DOHH2 (cell line): ENCODE measurements around the gene RELN.

ENCODE experiments used
- H3F3A ChIP-seq: fragments of 200-600 bp; sonication (generic), shearing (Covaris generic); 2 replicates; pipeline ENCODE4 v1.6.0; 2016; ENCODE audit warnings: antibody characterized with exemption, mild to moderate bottlenecking; ENCODE audit not compliant: control insufficient read depth, insufficient read depth
- H3K27ac ChIP-seq: fragments of 200-600 bp; sonication (generic); 2 replicates; pipeline ENCODE4 v1.5.1; 2014; ENCODE audit warnings: low read depth, mild to moderate bottlenecking, low read length, moderate library complexity
- H3K27me3 ChIP-seq: fragments of 200-600 bp; sonication (generic); 2 replicates; pipeline ENCODE4 v1.6.1; 2014; ENCODE audit warnings: mild to moderate bottlenecking, low read length, mixed read lengths; ENCODE audit not compliant: control insufficient read depth
- H3K36me3 ChIP-seq: fragments of 200-600 bp; sonication (generic); 2 replicates; pipeline ENCODE4 v1.6.1; 2014; ENCODE audit warnings: mild to moderate bottlenecking, low read length, moderate library complexity, mixed read lengths; ENCODE audit not compliant: control insufficient read depth
- H3K4me1 ChIP-seq: fragments of 200-600 bp; sonication (generic); 2 replicates; pipeline ENCODE4 v1.6.1; 2014; ENCODE audit warnings: mild to moderate bottlenecking, low read length, mixed read lengths; ENCODE audit not compliant: control insufficient read depth
- H3K4me2 ChIP-seq: fragments of 200-600 bp; sonication (generic); 2 replicates; pipeline ENCODE4 v1.6.0; 2014; ENCODE audit warnings: mild to moderate bottlenecking, low read length, moderate library complexity
- H3K4me3 ChIP-seq: fragments of 200-600 bp; sonication (generic); 2 replicates; pipeline ENCODE4 v1.5.1; 2014; ENCODE audit warnings: mild to moderate bottlenecking, low read length, mixed read lengths
- H3K79me2 ChIP-seq: fragments of 200-600 bp; sonication (generic); 2 replicates; pipeline ENCODE4 v1.6.1; 2014; ENCODE audit warnings: mild to moderate bottlenecking, low read length, mixed read lengths; ENCODE audit not compliant: control insufficient read depth
- H3K9me2 ChIP-seq: fragments of 200-600 bp; sonication (generic); replicated peaks from 2 replicates; pipeline ENCODE4 v1.6.1; 2014; ENCODE audit warnings: mild to moderate bottlenecking, low read length, mixed read lengths; ENCODE audit not compliant: control insufficient read depth
- H3K9me3 ChIP-seq: fragments of 200-600 bp; sonication (generic); 2 replicates; pipeline ENCODE4 v1.6.1; 2014; ENCODE audit warnings: antibody characterized with exemption, low read length, mixed read lengths; ENCODE audit not compliant: control insufficient read depth, insufficient read depth
- H4K20me1 ChIP-seq: fragments of 200-600 bp; sonication (generic); 2 replicates; pipeline ENCODE4 v1.6.0; 2014; ENCODE audit warnings: low read depth, mild to moderate bottlenecking, antibody characterized with exemption, low read length, moderate library complexity; ENCODE audit not compliant: control insufficient read depth, insufficient read depth
- EZH2phosphoT487 ChIP-seq: fragments of 200-600 bp; sonication (generic); IDR thresholded peaks from 2 replicates; pipeline ENCODE4 v1.6.1; 2017; ENCODE audit warnings: borderline replicate concordance, mild to moderate bottlenecking, antibody characterized with exemption, low read length, moderate library complexity, mixed read lengths
- TF ChIP-seq, protein P1 (sequence below): fragments of 200-600 bp; sonication (generic); IDR thresholded peaks from one replicate; pipeline ENCODE4 v1.5.1; 2014; ENCODE audit warnings: antibody characterized with exemption, mild to moderate bottlenecking, low read depth, low read length; ENCODE audit not compliant: poor library complexity, severe bottlenecking

The RELN gene

GRCh38 chr7:103924184-103924583 lies 65.3 kb downstream of the RELN start:
- Histone ChIP-seq H3K27ac (no peak overlapping the region), H3K27me3 (no peaks in the 10 kb centered on the region), H3F3A (no peaks in the 10 kb centered on the region), H3K79me2 (no peaks in the 10 kb centered on the region), H3K9me3 (no peaks in the 10 kb centered on the region), H3K4me1 (no peaks in the 10 kb centered on the region), H3K9me2 (no peaks in the 10 kb centered on the region), H3K4me2 (no peak overlapping the region), H3K36me3 (no peaks in the 10 kb centered on the region), H4K20me1 (no peaks in the 10 kb centered on the region), H3K4me3 (no peak overlapping the region)
- no peak for TF ChIP-seq EZH2phosphoT487
- TF ChIP-seq, protein P1, sequence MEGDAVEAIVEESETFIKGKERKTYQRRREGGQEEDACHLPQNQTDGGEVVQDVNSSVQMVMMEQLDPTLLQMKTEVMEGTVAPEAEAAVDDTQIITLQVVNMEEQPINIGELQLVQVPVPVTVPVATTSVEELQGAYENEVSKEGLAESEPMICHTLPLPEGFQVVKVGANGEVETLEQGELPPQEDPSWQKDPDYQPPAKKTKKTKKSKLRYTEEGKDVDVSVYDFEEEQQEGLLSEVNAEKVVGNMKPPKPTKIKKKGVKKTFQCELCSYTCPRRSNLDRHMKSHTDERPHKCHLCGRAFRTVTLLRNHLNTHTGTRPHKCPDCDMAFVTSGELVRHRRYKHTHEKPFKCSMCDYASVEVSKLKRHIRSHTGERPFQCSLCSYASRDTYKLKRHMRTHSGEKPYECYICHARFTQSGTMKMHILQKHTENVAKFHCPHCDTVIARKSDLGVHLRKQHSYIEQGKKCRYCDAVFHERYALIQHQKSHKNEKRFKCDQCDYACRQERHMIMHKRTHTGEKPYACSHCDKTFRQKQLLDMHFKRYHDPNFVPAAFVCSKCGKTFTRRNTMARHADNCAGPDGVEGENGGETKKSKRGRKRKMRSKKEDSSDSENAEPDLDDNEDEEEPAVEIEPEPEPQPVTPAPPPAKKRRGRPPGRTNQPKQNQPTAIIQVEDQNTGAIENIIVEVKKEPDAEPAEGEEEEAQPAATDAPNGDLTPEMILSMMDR, result no peak

DNA sequence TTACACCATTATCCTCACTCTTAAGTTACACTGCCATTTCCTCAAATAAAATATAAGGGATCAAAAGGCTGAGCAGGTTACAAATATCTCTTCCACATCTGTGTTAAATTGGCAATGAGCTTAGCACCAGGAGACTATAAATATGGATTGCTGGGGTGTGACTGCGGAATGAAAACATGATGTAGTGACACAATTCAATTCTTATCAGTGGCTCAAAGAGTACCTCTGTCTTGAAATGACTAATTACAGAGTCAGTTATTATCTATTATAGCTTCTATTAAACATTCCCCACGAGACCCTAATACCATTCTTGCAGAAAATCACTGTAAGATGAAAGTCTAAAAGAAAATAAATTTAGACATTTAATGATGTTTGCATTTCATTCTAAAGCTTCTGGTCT lies 67.1 kb downstream of the RELN start:
- TF ChIP-seq, protein P1, result no peak
- TF ChIP-seq EZH2phosphoT487, result no peak
- no peak overlapping the region for H3K4me2 ChIP-seq
- H3K9me2 ChIP-seq, result no peaks in the 10 kb centered on the region
- no peaks in the 10 kb centered on the region for H4K20me1 ChIP-seq
- no peaks in the 10 kb centered on the region for H3K36me3 ChIP-seq
- H3F3A ChIP-seq, result no peaks in the 10 kb centered on the region
- no peaks in the 10 kb centered on the region for H3K79me2 ChIP-seq
- no peak overlapping the region for H3K4me3 ChIP-seq
- no peaks in the 10 kb centered on the region for H3K27me3 ChIP-seq
- no peak overlapping the region for H3K27ac ChIP-seq
- H3K4me1 ChIP-seq, result no peaks in the 10 kb centered on the region
- no peaks in the 10 kb centered on the region for H3K9me3 ChIP-seq

DNA sequence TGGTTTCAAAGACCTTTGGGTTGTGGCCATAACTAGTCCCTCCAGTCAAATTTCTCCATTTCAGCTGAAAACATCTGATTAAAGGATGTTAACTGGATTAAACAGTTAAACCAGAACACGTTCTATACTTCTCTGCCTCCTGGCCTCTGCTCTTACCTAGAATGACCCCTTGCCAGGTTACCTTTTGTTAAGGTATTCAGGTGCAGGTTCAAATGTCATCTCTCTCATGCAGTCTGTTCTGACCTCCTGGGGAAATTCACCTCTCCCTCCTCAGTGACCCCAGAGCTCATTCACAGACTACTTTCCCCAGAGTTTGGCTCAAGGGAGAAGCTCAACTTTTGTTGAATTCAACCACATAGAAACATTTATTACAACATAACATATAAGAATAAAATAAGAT lies 67.8 kb downstream of the RELN start:
- H3K27me3 ChIP-seq, result no peaks in the 10 kb centered on the region
- no peak overlapping the region for H3K4me2 ChIP-seq
- H3F3A ChIP-seq, result no peaks in the 10 kb centered on the region
- no peak for TF ChIP-seq EZH2phosphoT487
- H3K9me3 ChIP-seq, result no peaks in the 10 kb centered on the region
- H3K4me1 ChIP-seq, result no peaks in the 10 kb centered on the region
- no peaks in the 10 kb centered on the region for H4K20me1 ChIP-seq
- no peak overlapping the region for H3K27ac ChIP-seq
- no peaks in the 10 kb centered on the region for H3K36me3 ChIP-seq
- no peaks in the 10 kb centered on the region for H3K79me2 ChIP-seq
- H3K9me2 ChIP-seq, result no peaks in the 10 kb centered on the region
- no peak overlapping the region for H3K4me3 ChIP-seq

DNA sequence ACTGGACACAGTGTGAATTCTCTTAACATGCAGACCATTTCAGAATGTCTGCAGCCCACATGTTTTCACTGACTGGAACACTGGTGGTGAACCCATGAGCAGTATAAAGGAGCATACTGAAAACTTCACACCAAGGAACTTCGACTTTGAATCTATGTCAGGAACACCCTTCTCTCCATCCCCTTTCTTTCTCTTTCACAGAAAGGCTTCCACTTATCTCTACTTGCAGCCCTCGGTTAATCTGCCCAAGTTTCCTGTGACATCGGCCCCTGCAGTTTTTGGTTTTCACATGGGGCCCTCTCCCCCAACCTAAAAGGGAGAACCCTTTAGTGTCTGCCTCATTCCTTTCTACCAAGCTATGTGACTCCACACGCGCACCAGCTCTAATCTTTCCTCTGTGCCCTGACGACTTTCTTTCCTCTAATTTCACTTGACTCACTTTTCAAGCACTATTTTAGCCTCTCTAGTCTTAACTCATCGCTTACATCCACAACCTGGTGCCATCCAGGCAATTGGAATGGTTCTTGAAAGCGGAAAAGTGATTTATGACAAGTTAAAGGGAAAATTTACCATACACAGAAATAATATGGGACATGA lies 70.1 kb downstream of the RELN start:
- Histone ChIP-seq H3K27ac (no peak overlapping the region), H3K9me3 (no peaks in the 10 kb centered on the region), H3K4me3 (no peak overlapping the region), H3K9me2 (no peaks in the 10 kb centered on the region), H3F3A (no peaks in the 10 kb centered on the region), H3K79me2 (no peaks in the 10 kb centered on the region), H3K4me2 (no peak overlapping the region), H3K36me3 (no peaks in the 10 kb centered on the region), H4K20me1 (no peaks in the 10 kb centered on the region), H3K27me3 (no peaks in the 10 kb centered on the region), H3K4me1 (no peaks in the 10 kb centered on the region)
- no peak for TF ChIP-seq EZH2phosphoT487
- TF ChIP-seq, protein P1, result no peak
